ENCODE results near the gene SMARCA1. TPM values are rescaled to one million over a fixed set of nuclear protein-coding genes. Genes with fewer than 3 reads are reported as not detected.

SMARCA1 gene
- total RNA-seq, 2 experiments from 2014 or later: not detected

- Mint-ChIP-seq H3K4me3 (no peak overlapping the region), H3K27ac (no peak overlapping the region), H3K9me3 (no peaks in the 10 kb centered on the region), H3K36me3 (ENCODE audit: low read depth) (no peaks in the 10 kb centered on the region), H3K27me3 (no peaks in the 10 kb centered on the region), H3K4me1 (no peaks in the 10 kb centered on the region)
- ChIA-PET CTCF (no interaction called here), POLR2A (no interaction called here)
- DNase-seq: no peak
These were observed 60.6 kb downstream of the SMARCA1 start for GRCh38 chrX:129462707-129463106.

GRCh38 chrX:129461801-129462456, 61.4 kb downstream of the SMARCA1 start:
- POLR2A ChIA-PET: no interaction called here
- H3K36me3 Mint-ChIP-seq (ENCODE audit: low read depth): no peaks in the 10 kb centered on the region
- DNase-seq: no peak
- no peaks in the 10 kb centered on the region for H3K9me3 Mint-ChIP-seq
- H3K4me3 Mint-ChIP-seq: no peak overlapping the region
- H3K27ac Mint-ChIP-seq: no peak overlapping the region
- no peaks in the 10 kb centered on the region for H3K4me1 Mint-ChIP-seq
- no peaks in the 10 kb centered on the region for H3K27me3 Mint-ChIP-seq
- CTCF ChIA-PET: no interaction called here

- H3K27me3 Mint-ChIP-seq: peaks cover 1% of the 10 kb centered on the region
- ChIA-PET POLR2A (interaction anchor here (0.9 kb wide), 1 partner anchor 11 kb away, joined by 3 read pairs; no protein-coding TSS in a partner anchor), CTCF (no interaction called here)
- H3K9me3 Mint-ChIP-seq: no peaks in the 10 kb centered on the region
- no peaks in the 10 kb centered on the region for H3K36me3 Mint-ChIP-seq (ENCODE audit: low read depth)
- H3K4me3 Mint-ChIP-seq: no peak overlapping the region
- H3K27ac Mint-ChIP-seq: no peak overlapping the region
- no peak for DNase-seq
- H3K4me1 Mint-ChIP-seq: no peaks in the 10 kb centered on the region
These were observed 70.8 kb downstream of the SMARCA1 start for GRCh38 chrX:129452523-129452922.

- H3K27ac Mint-ChIP-seq: no peak overlapping the region
These were observed 73.2 kb downstream of the SMARCA1 start for GRCh38 chrX:129450123-129450522.

GRCh38 chrX:129449148-129449547, 74.1 kb downstream of the SMARCA1 start:
- Mint-ChIP-seq H3K4me3 (no peak overlapping the region), H3K27me3 (peaks cover 1% of the 10 kb centered on the region), H3K27ac (no peak overlapping the region), H3K9me3 (no peaks in the 10 kb centered on the region), H3K4me1 (no peaks in the 10 kb centered on the region), H3K36me3 (ENCODE audit: low read depth) (no peaks in the 10 kb centered on the region)
- ChIA-PET POLR2A (no interaction called here), CTCF (no interaction called here)
- DNase-seq: no peak

More at GRCh38 chrX:129450123-129450522, 73.2 kb downstream of the SMARCA1 start:
- Mint-ChIP-seq H3K9me3 (no peaks in the 10 kb centered on the region), H3K4me1 (no peaks in the 10 kb centered on the region), H3K4me3 (no peak overlapping the region), H3K27me3 (peaks cover 1% of the 10 kb centered on the region), H3K36me3 (ENCODE audit: low read depth) (no peaks in the 10 kb centered on the region)
- POLR2A ChIA-PET: no interaction called here
- DNase-seq: no peak
- CTCF ChIA-PET: no interaction called here

DNA sequence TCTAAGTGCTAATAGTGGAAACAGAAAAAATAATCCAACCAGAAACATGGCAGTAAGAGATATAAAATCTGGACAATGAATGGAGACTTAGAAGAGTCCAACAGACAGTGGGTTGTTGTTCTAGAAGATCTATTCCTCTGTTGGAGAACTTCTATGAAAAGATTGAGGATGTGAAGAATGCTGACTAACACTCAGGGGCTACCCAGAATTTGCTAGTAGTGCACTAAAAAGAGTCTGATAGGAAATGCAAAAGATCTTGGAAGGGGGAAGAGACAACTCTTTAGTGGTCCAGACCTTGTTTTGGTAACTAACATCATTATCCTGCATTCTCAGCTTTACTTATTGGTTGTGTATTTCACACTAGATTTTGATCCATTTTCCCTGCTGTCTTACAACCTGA, 77.9 kb downstream of the SMARCA1 start:
- Mint-ChIP-seq H3K27ac (no peak overlapping the region), H3K9me3 (no peaks in the 10 kb centered on the region), H3K4me1 (no peaks in the 10 kb centered on the region), H3K4me3 (no peak overlapping the region), H3K36me3 (ENCODE audit: low read depth) (no peaks in the 10 kb centered on the region), H3K27me3 (no peaks in the 10 kb centered on the region)
- CTCF ChIA-PET: no interaction called here
- DNase-seq: no peak
- POLR2A ChIA-PET: no interaction called here

DNA sequence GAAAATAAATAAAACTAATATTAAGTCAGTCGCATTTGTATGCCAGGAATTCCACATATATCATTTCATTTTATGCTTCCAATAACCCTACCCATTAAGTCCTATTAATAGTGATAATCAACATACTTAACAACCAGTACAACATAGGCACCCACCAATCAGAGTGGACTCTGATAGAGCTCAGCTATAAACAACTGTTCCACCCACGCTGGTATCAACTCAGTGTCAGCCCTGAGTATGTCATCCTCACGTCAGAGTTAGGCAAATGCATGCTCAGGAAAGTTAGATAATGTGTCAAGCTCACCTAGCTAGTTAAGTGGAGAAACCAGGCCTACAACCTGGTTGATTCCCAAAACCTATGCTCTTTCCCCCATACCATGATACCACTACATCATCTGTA, 89.3 kb downstream of the SMARCA1 start:
- ChIA-PET POLR2A (no interaction called here), CTCF (no interaction called here)
- H3K4me1 Mint-ChIP-seq: no peaks in the 10 kb centered on the region
- no peak overlapping the region for H3K4me3 Mint-ChIP-seq
- H3K36me3 Mint-ChIP-seq (ENCODE audit: low read depth): no peaks in the 10 kb centered on the region
- H3K27me3 Mint-ChIP-seq: peaks cover 2% of the 10 kb centered on the region
- no peak for DNase-seq
- no peak overlapping the region for H3K27ac Mint-ChIP-seq
- no peaks in the 10 kb centered on the region for H3K9me3 Mint-ChIP-seq

- ChIA-PET CTCF (no interaction called here), POLR2A (no interaction called here)
- Mint-ChIP-seq H3K27ac (no peak overlapping the region), H3K27me3 (peaks cover 2% of the 10 kb centered on the region), H3K36me3 (ENCODE audit: low read depth) (no peaks in the 10 kb centered on the region), H3K4me3 (no peak overlapping the region), H3K4me1 (no peaks in the 10 kb centered on the region), H3K9me3 (no peaks in the 10 kb centered on the region)
- DNase-seq: no peak
These were observed 89.8 kb downstream of the SMARCA1 start for GRCh38 chrX:129433461-129433860.

DNA sequence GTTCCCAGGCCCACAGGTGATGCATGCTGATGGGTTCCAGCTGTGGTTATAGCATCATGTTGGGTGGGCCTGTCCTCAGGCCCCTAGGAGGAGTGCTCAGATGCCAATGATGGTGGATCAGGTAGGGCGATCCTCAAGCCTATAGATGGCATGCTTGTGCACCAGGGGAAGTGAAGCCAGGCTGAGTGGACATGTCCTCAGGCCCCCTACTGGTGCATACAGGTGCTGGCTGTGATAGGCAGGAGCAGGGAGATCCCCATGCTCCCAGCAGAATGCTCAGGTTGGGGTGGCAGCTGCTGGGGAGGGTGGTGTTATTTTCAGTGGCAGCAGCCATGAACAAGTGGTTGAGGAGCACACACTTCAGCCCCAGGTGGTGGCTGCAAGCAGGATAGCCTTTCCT, 96.0 kb downstream of the SMARCA1 start:
- no peaks in the 10 kb centered on the region for H3K36me3 Mint-ChIP-seq (ENCODE audit: low read depth)
- POLR2A ChIA-PET: no interaction called here
- peaks cover 2% of the 10 kb centered on the region for H3K27me3 Mint-ChIP-seq
- H3K27ac Mint-ChIP-seq: no peak overlapping the region
- no peaks in the 10 kb centered on the region for H3K9me3 Mint-ChIP-seq
- no peak overlapping the region for H3K4me3 Mint-ChIP-seq
- CTCF ChIA-PET: no interaction called here
- DNase-seq: no peak
- no peaks in the 10 kb centered on the region for H3K4me1 Mint-ChIP-seq

- H3K9me3 Mint-ChIP-seq: no peaks in the 10 kb centered on the region
- H3K27ac Mint-ChIP-seq: no peak overlapping the region
- ChIA-PET CTCF (no interaction called here), POLR2A (no interaction called here)
- H3K4me3 Mint-ChIP-seq: no peak overlapping the region
- no peaks in the 10 kb centered on the region for H3K27me3 Mint-ChIP-seq
- no peaks in the 10 kb centered on the region for H3K36me3 Mint-ChIP-seq (ENCODE audit: low read depth)
- DNase-seq: no peak
- H3K4me1 Mint-ChIP-seq: no peaks in the 10 kb centered on the region
These were observed 100.1 kb downstream of the SMARCA1 start for GRCh38 chrX:129423191-129423590.

- ChIA-PET POLR2A (no interaction called here), CTCF (no interaction called here)
- Mint-ChIP-seq H3K4me1 (no peaks in the 10 kb centered on the region), H3K27me3 (no peaks in the 10 kb centered on the region), H3K36me3 (ENCODE audit: low read depth) (no peaks in the 10 kb centered on the region), H3K27ac (no peak overlapping the region), H3K9me3 (peaks cover 2% of the 10 kb centered on the region), H3K4me3 (no peak overlapping the region)
- DNase-seq: no peak
These were observed 118.7 kb downstream of the SMARCA1 start for GRCh38 chrX:129404670-129405008.

- ChIA-PET CTCF (no interaction called here), POLR2A (no interaction called here)
- no peak overlapping the region for H3K4me3 Mint-ChIP-seq
- H3K9me3 Mint-ChIP-seq: peaks cover 2% of the 10 kb centered on the region
- no peak overlapping the region for H3K27ac Mint-ChIP-seq
- no peaks in the 10 kb centered on the region for H3K36me3 Mint-ChIP-seq (ENCODE audit: low read depth)
- H3K4me1 Mint-ChIP-seq: no peaks in the 10 kb centered on the region
- no peak for DNase-seq
- no peaks in the 10 kb centered on the region for H3K27me3 Mint-ChIP-seq
These were observed 119.2 kb downstream of the SMARCA1 start for GRCh38 chrX:129403974-129404669.
